Left ventricle myocardium inferior (tissue), 1 donor: ENCODE measurements around the gene TRIM38. TPM values are rescaled to one million over a fixed set of nuclear protein-coding genes. Genes with fewer than 3 reads are reported as not detected.
A peak's percentile ranks its signal among the peaks of the same experiment; 100 is the strongest.

ENCODE experiments used
- DNase-seq: peaks from one replicate; pipeline ENCODE4 v3.0.0-alpha.2; 2020
- H3K27ac ChIP-seq: fragments of 200-600 bp; replicated peaks from 2 replicates; pipeline ENCODE4 v1.8.0; 2021
- H3K27me3 ChIP-seq: fragments of 200-600 bp; 2 replicates; pipeline ENCODE4 v1.8.0; 2021; ENCODE audit warnings: low read depth
- H3K36me3 ChIP-seq: fragments of 200-600 bp; 2 replicates; pipeline ENCODE4 v1.8.0; 2021
- H3K4me1 ChIP-seq: fragments of 200-600 bp; 2 replicates; pipeline ENCODE4 v1.8.0; 2021
- H3K4me3 ChIP-seq: fragments of 200-600 bp; 2 replicates; pipeline ENCODE4 v1.8.0; 2021; ENCODE audit warnings: mild to moderate bottlenecking, moderate library complexity
- H3K9me3 ChIP-seq: fragments of 200-600 bp; replicated peaks from 2 replicates; pipeline ENCODE4 v1.8.0; 2021
- intact Hi-C: fragments of 100-400 bp; cut with micrococcal nuclease; formaldehyde crosslinking; loops from one replicate; pipeline ENCODE4 v1.11.0; 2022
- total RNA-seq: library from RNA; stranded (reverse); fragmentation: NEBNext Ultra II Directional; extraction: Animal tissue kit (Norgen Biotek cat#: 25700); gene quantifications from one replicate; pipeline ENCODE4 v1.2.1, GENCODE V29; 2021
- TF ChIP-seq, protein P1 (sequence below): fragments of 200-600 bp; IDR thresholded peaks from 2 replicates; pipeline ENCODE4 v1.8.0; 2021; ENCODE audit warnings: antibody characterized with exemption, mild to moderate bottlenecking, borderline replicate concordance
- donor health status: DM: no; HTN: yes; CAD: no; lungs with severe emphysema.

Gene TRIM38
- total RNA-seq, 1 donor from 2014 or later, result 2.2 TPM

DNA sequence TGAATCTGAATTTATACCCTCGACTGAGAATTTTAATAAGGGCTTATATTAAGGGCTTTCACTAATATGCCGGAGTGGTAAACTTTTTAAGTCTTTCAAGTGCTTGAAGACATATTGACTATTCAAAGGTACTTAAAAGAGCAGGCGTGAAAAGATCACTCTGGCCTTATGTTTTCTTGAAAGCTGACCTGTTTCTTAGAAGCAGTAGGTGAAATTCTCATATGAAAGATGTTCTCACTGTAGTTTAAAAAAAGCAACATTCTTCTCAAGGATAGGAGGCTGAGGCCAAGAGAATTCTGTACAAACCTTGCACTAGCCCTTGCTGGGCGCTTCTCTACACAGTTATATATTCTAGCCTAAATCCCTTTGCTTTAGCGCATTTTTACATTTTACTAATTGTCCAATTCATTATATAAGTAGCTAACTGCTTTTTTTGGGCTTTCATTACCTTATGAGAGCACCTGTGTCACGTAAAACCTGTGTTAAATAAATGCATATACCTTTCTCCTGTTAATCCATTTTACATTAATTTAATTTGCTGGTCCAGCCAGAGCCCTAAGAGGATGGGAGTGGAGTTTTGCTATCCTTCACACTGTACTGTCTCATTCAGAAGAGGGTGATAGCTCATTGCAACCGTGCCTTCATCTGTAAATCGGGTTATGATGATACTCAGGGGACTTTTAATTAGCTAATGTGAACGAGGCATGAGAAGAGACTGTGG, 65.0 kb downstream of the TRIM38 start:
- peak overlapping the region; percentile 93 for H3K27ac ChIP-seq
- no peaks in the 10 kb centered on the region for H3K9me3 ChIP-seq
- H3K36me3 ChIP-seq, result no peaks in the 10 kb centered on the region
- DNase-seq, result no peak
- H3K4me1 ChIP-seq, result peaks cover 46% of the 10 kb centered on the region
- intact Hi-C loops, result no loop called here
- H3K4me3 ChIP-seq, result peak overlapping the region; percentile 73
- TF ChIP-seq, protein P1, sequence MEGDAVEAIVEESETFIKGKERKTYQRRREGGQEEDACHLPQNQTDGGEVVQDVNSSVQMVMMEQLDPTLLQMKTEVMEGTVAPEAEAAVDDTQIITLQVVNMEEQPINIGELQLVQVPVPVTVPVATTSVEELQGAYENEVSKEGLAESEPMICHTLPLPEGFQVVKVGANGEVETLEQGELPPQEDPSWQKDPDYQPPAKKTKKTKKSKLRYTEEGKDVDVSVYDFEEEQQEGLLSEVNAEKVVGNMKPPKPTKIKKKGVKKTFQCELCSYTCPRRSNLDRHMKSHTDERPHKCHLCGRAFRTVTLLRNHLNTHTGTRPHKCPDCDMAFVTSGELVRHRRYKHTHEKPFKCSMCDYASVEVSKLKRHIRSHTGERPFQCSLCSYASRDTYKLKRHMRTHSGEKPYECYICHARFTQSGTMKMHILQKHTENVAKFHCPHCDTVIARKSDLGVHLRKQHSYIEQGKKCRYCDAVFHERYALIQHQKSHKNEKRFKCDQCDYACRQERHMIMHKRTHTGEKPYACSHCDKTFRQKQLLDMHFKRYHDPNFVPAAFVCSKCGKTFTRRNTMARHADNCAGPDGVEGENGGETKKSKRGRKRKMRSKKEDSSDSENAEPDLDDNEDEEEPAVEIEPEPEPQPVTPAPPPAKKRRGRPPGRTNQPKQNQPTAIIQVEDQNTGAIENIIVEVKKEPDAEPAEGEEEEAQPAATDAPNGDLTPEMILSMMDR, result no peak
- no peaks in the 10 kb centered on the region for H3K27me3 ChIP-seq

DNA sequence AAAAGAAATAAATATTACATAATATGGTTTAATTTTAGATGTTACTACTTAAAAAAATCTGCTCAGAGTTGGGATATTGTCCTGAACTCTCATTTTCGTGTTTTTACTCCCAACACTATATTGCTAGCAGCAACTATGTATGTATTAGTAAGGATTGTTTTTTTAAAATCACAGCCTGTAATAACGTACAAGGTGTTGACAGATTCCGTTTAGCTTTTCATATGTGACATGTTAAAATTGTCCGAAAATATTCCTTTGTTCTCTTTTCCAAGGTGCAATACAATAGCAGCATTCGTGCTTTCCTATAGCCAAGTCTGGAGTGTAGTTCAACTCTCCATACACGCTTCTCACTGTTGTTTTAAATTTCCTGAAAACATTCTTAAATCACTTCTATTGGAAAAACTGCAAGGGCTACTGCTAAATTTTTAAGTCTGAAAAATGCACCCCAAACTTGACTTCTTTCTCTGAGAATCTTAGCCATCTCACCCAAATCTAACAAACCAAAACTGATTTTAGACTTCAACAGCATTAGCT, 65.7 kb downstream of the TRIM38 start:
- no peaks in the 10 kb centered on the region for H3K9me3 ChIP-seq
- DNase-seq, result no peak
- intact Hi-C loops, result no loop called here
- no peak overlapping the region for H3K27ac ChIP-seq
- no peaks in the 10 kb centered on the region for H3K27me3 ChIP-seq
- H3K4me3 ChIP-seq, result no peak overlapping the region
- no peaks in the 10 kb centered on the region for H3K36me3 ChIP-seq
- TF ChIP-seq, protein P1, result no peak
- H3K4me1 ChIP-seq, result peaks cover 52% of the 10 kb centered on the region

DNA sequence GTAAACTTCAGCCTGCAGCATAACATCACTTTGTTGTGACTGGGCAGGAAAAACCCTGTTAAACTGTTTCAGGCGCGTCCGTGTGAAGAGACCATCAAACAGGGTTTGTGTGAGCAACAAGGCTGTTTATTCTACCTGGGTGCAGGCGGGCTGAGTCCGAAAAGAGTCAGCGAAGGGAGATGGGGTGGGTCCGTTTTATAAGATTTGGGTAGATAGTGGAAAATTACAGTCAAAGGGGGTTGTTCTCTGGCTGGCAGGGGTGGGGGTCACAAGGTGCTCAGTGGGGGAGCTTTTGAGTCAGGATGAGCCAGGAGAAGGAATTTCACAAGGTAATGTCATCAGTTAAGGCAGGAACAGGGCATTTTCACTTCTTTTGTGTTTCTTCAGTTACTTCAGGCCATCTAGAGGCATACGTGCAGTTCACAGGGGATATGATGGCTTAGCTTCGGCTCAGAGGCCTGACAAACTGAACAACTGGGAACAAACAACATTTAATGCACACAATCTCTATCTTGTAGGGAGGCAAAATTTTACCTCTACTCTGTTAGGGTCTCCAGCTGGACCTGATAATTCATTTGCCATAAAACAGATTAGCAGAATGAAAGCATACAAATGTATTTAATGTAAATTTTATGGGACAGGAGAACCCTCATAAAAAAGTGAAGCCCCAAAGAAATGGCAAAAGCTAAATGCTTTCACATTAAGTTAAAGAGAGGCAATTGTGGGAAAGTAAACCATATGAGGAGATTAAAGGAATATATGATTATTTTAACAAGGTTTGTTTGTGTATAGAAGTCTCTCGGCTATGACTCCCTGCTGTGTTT, 66.4 kb downstream of the TRIM38 start:
- no peak overlapping the region for H3K4me3 ChIP-seq
- H3K36me3 ChIP-seq, result no peaks in the 10 kb centered on the region
- H3K27ac ChIP-seq, result no peak overlapping the region
- intact Hi-C loops, result no loop called here
- H3K27me3 ChIP-seq, result no peaks in the 10 kb centered on the region
- no peak for DNase-seq
- H3K4me1 ChIP-seq, result peaks cover 56% of the 10 kb centered on the region
- TF ChIP-seq, protein P1, result no peak
- no peaks in the 10 kb centered on the region for H3K9me3 ChIP-seq

DNA sequence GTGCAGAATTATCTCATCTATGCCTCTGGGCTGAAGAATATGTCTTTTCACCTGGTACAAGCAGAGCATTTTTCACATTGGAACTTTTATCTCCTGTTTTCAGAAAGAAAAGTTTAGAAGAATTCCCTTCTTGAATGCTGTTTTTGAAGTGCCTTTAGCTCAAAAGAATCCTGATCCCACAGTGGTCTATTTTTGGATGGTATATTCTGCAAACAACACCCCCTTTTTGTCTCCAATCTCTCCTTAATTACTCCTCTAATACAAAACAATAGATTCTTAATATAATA, 66.9 kb downstream of the TRIM38 start:
- intact Hi-C loops, result no loop called here
- H3K4me3 ChIP-seq, result no peak overlapping the region
- H3K4me1 ChIP-seq, result peaks cover 53% of the 10 kb centered on the region
- H3K9me3 ChIP-seq, result no peaks in the 10 kb centered on the region
- TF ChIP-seq, protein P1, result no peak
- no peaks in the 10 kb centered on the region for H3K36me3 ChIP-seq
- H3K27me3 ChIP-seq, result no peaks in the 10 kb centered on the region
- H3K27ac ChIP-seq, result no peak overlapping the region
- no peak for DNase-seq

DNA sequence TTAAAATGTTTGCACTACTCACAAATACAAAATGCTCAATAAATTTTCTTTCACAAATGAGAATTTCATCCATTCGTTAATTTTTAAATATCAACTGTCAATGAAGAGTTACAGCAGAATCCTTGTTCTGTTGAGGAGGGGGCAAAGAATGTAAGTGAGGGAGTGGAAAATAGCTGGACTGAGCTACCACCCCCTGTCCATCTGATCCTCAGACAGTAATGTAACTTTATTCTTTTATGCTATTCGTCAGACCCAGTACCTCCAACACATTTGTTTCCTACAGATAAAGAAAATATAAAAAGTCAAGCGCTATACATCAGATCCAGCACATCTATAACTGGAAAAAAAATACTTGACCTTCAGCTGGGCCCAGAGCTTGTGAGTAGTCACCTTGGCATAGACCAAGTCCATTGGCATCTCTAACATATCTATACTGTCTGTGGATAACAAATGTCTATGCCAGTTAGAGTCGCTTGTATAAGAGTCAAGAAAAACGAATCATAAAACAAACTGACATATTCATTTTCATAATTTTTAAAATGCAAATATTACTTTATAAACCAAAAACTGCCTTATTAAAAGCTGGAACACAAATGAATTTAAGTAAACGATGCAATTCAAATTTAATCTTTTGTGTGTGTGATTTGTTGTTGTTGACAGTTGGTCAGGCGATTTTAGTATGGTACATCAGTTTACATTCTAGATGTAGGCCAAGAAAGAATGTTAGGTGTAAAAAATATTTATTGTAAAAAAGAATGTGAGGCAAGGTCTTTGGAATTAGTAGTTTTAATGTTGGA, 67.5 kb downstream of the TRIM38 start:
- H3K9me3 ChIP-seq, result no peaks in the 10 kb centered on the region
- H3K27me3 ChIP-seq, result no peaks in the 10 kb centered on the region
- H3K27ac ChIP-seq, result no peak overlapping the region
- no peak overlapping the region for H3K4me3 ChIP-seq
- peaks cover 48% of the 10 kb centered on the region for H3K4me1 ChIP-seq
- DNase-seq, result no peak
- intact Hi-C loops, result no loop called here
- TF ChIP-seq, protein P1, result no peak
- H3K36me3 ChIP-seq, result no peaks in the 10 kb centered on the region
